ENCODE data around the gene TMEM51.

Gene TMEM51

GRCh38 chr1:15224259-15224869 is 70.8 kb downstream of the TMEM51 start:
- H3K27ac ChIP-seq (ENCODE audit: low read depth, low read length), result no peak overlapping the region
- H3K4me2 ChIP-seq (ENCODE audit: low read depth, low read length, poor library complexity, severe bottlenecking), result no peak overlapping the region
- H2AFZ ChIP-seq (ENCODE audit: low read depth, low read length, severe bottlenecking), result no peak overlapping the region
- no peaks in the 10 kb centered on the region for H3K79me2 ChIP-seq (ENCODE audit: insufficient read depth, low read length)
- H3K27me3 ChIP-seq (ENCODE audit: low read length), result no peaks in the 10 kb centered on the region
- no peak overlapping the region for H3K9ac ChIP-seq (ENCODE audit: low read length)
- no peaks in the 10 kb centered on the region for H3K9me2 ChIP-seq (replicated peaks; ENCODE audit: insufficient read depth, low read length)
- no peaks in the 10 kb centered on the region for H3K9me3 ChIP-seq (ENCODE audit: insufficient read depth, low read length)
- TF ChIP-seq CTCF (IDR thresholded peaks at IDR 0.05; ENCODE audit: insufficient read depth, low read length, poor library complexity, severe bottlenecking) (no peak), EZH2phosphoT487 (conservative IDR thresholded peaks at IDR 0.05; ENCODE audit: low read length) (no peak)
- H4K20me1 ChIP-seq (ENCODE audit: low read depth, low read length), result no peaks in the 10 kb centered on the region
- H3F3A ChIP-seq (ENCODE audit: insufficient read depth), result no peaks in the 10 kb centered on the region
- H3K4me3 ChIP-seq (ENCODE audit: insufficient read depth, low read length, poor library complexity, severe bottlenecking), result no peak overlapping the region
- H3K36me3 ChIP-seq (ENCODE audit: low read length), result no peaks in the 10 kb centered on the region

- Histone ChIP-seq H2AFZ (ENCODE audit: low read depth, low read length, severe bottlenecking) (no peak overlapping the region), H3F3A (ENCODE audit: insufficient read depth) (no peaks in the 10 kb centered on the region), H4K20me1 (ENCODE audit: low read depth, low read length) (no peaks in the 10 kb centered on the region), H3K36me3 (ENCODE audit: low read length) (no peaks in the 10 kb centered on the region), H3K9ac (ENCODE audit: low read length) (no peak overlapping the region), H3K9me2 (replicated peaks; ENCODE audit: insufficient read depth, low read length) (no peaks in the 10 kb centered on the region), H3K4me2 (ENCODE audit: low read depth, low read length, poor library complexity, severe bottlenecking) (no peak overlapping the region), H3K4me3 (ENCODE audit: insufficient read depth, low read length, poor library complexity, severe bottlenecking) (no peak overlapping the region), H3K79me2 (ENCODE audit: insufficient read depth, low read length) (no peaks in the 10 kb centered on the region), H3K27ac (ENCODE audit: low read depth, low read length) (no peak overlapping the region), H3K27me3 (ENCODE audit: low read length) (no peaks in the 10 kb centered on the region), H3K9me3 (ENCODE audit: insufficient read depth, low read length) (no peaks in the 10 kb centered on the region)
- TF ChIP-seq EZH2phosphoT487 (conservative IDR thresholded peaks at IDR 0.05; ENCODE audit: low read length), result no peak
- no peak for TF ChIP-seq CTCF (IDR thresholded peaks at IDR 0.05; ENCODE audit: insufficient read depth, low read length, poor library complexity, severe bottlenecking)
Measured at GRCh38 chr1:15224974-15225373, 71.4 kb downstream of the TMEM51 start.

GRCh38 chr1:15225461-15225860 is 71.9 kb downstream of the TMEM51 start:
- no peaks in the 10 kb centered on the region for H3K9me3 ChIP-seq (ENCODE audit: insufficient read depth, low read length)
- H4K20me1 ChIP-seq (ENCODE audit: low read depth, low read length), result no peaks in the 10 kb centered on the region
- H3K27ac ChIP-seq (ENCODE audit: low read depth, low read length), result no peak overlapping the region
- H2AFZ ChIP-seq (ENCODE audit: low read depth, low read length, severe bottlenecking), result no peak overlapping the region
- H3K36me3 ChIP-seq (ENCODE audit: low read length), result no peaks in the 10 kb centered on the region
- no peaks in the 10 kb centered on the region for H3K27me3 ChIP-seq (ENCODE audit: low read length)
- H3K4me2 ChIP-seq (ENCODE audit: low read depth, low read length, poor library complexity, severe bottlenecking), result no peak overlapping the region
- no peaks in the 10 kb centered on the region for H3K9me2 ChIP-seq (replicated peaks; ENCODE audit: insufficient read depth, low read length)
- no peaks in the 10 kb centered on the region for H3K79me2 ChIP-seq (ENCODE audit: insufficient read depth, low read length)
- TF ChIP-seq EZH2phosphoT487 (conservative IDR thresholded peaks at IDR 0.05; ENCODE audit: low read length) (no peak), CTCF (IDR thresholded peaks at IDR 0.05; ENCODE audit: insufficient read depth, low read length, poor library complexity, severe bottlenecking) (no peak)
- H3K4me3 ChIP-seq (ENCODE audit: insufficient read depth, low read length, poor library complexity, severe bottlenecking), result no peak overlapping the region
- no peaks in the 10 kb centered on the region for H3F3A ChIP-seq (ENCODE audit: insufficient read depth)
- H3K9ac ChIP-seq (ENCODE audit: low read length), result no peak overlapping the region
